HG02610 (cell line): ENCODE results near the gene MAPRE2.
A peak's percentile ranks its signal among the peaks of the same experiment; 100 is the strongest.

Experiments used
- ATAC-seq: cut with Tn5 transposase; IDR thresholded peaks from one replicate; pipeline ENCODE4 v1.9.1; 2021; ENCODE audit warnings: mild to moderate bottlenecking, moderate library complexity; ENCODE audit not compliant: unreplicated experiment

The MAPRE2 gene

DNA sequence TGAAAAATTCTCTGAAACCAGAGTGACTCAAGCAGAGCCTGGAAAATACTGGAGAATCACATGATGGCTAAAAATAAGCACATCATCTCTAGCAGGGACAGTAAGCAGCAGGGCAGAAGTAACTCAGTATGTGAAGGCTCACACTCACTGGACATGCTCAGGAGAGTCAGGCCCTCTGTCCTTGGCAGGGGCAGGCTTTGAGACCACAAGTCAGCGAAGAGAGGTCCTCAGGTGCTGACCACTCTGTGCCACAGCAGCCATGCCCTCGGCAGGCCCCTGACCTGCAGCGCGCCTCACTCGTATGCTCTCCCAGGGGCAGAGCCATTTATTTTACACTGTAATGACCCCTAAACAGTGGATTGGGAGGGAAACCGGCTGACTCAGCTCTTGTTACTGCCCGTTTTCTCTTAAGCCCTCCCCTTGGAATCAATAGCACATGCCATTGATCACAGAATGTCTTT, 76.8 kb downstream of the MAPRE2 start:
- no peak for ATAC-seq

DNA sequence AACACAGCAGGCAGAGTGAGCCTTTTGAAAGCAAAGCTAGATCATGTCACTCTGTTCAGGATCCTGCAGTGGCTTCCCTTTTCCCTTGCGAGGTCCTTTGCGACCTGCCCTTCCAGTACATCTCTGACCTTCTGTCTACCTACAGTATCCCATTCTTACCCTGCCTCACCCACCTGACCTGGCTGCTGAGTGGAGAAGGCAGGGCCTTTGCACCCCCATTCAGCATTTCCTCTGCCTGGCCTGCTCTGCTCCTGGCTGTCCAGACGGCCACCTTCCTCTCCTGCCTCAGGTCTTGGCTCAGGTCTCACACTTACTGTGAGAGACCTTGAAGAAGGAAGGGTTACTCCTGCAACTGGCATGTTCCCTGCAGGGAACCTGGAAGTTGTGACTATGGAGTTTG, 77.4 kb downstream of the MAPRE2 start:
- ATAC-seq = no peak

DNA sequence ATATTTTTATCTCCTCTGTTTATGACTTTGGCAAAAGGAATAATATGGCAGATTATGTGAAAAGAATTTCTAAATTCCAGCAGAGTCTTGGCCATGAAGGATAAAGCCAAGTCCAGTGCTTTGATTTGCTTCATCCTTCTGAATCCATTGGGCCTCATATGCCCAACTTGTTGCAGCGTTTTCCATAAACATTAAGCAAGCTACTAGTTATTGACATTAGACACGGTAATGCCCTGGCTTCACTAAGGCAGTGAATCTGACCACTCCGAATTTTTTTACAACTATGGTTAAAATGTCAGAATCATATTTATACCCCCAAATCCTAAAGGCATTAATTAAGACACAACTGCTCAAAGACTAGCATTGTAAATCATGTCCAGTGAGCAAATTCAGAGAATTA, 79.8 kb downstream of the MAPRE2 start:
- no peak for ATAC-seq

DNA sequence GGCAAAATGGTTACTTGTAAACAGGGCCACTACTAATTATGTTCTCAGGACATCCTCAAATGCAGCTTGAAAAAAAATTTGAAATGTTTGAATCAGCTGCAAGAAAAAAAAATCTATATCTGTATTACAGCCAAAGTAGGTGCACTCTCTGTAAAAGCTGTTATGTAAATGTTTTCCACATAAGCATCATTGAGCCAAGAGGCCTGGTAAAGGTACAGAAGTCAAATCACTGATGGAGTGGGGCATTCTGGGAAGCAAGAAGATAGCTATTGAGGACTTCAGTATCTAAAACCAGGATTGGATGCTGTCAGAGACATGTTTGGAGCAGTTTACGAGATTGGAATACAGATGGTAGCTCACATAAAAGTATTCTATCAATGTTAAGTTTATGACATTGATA, 80.3 kb downstream of the MAPRE2 start:
- no peak for ATAC-seq

DNA sequence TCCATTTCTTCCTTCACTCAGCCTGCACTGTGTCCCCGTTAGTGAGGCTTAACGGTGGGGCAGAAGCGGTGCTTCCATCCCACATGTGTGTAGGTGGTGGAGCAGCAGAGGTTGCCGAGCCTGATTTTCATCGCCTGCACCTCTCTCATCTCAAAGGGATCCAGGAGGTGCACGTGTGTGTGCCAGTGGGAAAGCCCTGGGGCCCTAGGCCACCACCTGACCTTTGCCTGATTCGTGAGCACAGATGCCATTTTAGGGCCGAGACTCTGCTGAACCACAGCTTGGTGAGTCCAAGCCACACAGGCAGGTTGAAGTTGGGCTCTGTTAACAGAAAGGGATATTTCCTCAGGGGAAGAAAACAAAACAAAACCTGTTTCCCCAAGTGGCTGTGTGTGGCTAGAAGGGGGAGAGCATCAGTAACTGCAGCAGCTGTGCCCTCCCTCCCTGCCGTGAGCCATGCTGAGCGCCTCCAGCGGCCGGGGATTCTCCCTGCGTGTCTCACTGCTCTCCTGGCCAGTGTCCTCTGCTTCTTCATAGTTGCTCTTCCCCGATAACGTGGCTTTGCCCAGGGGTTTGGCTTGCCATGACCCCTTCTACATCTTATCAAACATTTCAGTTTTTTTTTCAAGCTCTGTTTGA, 81.5 kb downstream of the MAPRE2 start:
- ATAC-seq = peak; percentile 92

DNA sequence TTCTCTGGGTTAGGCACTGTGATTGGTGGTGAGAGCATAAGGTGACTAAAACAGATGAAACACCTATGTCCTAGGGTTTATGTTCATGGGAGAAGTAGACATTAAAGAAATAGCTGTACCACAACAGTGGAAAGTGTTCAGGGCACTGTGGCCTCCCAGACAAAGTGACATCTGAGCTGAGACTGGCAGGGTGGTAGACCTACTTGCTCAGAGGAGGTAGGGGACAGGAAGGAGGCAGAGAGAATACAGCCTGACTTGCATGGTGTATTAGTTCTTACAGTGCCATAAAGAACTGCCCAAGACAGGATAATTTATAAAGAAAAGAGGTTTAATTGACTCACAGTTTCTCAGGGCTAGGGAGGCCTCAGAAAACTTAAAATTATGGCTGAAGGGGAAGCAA, 82.6 kb downstream of the MAPRE2 start:
- no peak for ATAC-seq

DNA sequence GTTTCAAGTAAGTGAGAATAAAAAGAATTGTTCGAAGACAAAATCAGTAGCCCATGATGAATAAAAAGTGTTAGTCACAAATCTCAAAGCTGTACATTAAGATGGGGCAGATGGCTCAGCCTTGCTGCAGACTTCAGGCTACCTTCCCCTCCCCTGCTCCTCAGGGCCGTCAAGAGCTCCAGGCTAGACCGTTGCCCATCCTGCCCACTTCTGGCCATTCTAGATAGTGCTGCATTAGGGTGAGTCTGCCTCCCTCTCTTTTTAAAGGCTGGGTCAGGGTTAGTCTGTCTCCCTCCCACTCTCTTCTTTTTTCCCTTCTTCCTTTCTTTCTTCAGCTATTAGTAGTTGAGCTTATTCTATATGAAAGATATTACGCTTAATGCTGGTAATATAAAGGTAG, 86.0 kb downstream of the MAPRE2 start:
- no peak for ATAC-seq

- no peak for ATAC-seq
Observed at GRCh38 chr18:35128675-35129074, 87.5 kb downstream of the MAPRE2 start.

- no peak for ATAC-seq
Observed at GRCh38 chr18:35130236-35130635, 89.0 kb downstream of the MAPRE2 start.

- no peak for ATAC-seq
Observed at GRCh38 chr18:35131387-35132020, 90.3 kb downstream of the MAPRE2 start.

DNA sequence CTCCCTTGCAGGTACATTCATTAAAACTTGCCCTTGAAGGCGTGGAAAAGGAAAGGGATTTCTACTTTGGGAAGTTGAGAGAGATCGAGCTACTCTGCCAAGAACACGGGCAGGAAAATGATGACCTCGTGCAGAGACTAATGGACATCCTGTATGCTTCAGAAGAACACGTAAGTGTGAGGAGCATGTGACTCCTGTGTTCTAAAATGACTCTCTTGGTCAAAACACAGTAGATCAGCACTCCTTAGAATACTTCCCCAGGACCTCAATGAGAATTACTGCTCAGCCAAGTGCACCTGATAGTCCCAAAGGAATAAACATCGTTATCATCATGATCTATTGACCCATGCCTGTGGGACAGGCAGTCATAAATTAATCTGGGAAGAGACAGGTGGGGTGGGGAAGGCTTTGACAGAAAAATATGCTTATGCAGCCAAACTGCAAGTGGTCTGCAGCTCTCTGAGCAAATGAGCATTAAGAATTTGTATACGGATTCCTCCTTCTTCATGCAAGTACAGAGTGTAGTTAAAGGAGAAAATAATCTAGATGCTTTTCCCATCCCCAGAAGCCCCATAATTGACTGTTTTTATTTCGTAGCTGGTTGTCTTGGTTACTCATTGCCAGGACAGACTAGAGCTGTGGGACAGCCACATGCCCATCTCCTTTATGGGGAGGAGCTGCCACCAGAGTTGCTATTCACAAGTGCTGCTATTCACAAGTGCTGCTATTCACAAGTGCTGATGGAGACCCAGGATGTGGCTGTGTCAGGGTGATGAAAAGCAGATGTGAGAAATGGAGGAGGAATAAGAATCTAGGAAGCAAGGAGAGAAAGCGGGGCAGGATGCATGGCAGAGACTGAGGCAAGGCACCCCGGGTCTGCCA, 91.0 kb downstream of the MAPRE2 start:
- no peak for ATAC-seq

- ATAC-seq = no peak
Observed at GRCh38 chr18:35134190-35134730, 93.0 kb downstream of the MAPRE2 start.

DNA sequence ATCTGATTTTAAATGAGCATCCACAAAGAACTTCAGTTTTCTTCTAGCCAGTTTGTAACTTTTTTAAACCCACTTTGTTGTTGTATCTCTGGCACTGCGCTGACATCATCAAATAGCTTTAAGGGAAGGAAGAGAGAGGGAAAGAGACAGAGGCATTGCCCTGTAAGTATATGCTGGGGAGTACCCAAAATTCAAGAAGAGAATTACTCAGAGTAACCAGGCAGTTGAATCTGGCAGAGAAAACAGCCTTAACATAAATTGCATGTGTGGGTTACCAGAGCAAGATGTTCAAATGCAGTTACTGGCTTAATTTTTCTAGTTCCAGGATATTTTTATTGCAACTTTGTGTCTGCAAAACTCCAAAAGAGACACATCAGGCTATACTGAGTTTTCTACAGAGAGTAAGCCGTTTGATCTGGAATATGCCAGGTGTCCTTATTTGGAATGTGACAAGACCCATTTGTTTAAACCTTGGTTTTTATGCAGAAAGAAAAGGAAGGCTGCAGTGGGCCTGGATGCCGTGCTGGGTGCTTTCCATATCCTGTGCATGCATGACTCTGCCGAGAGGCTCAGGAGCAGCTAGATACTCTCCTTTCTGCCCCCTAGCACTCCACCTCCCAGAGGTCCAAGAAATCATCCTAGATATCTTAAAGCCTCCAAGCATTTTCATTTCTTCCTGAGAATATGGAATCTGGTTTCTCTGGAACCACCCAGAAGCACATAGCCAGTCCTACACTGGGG, 93.7 kb downstream of the MAPRE2 start:
- no peak for ATAC-seq

DNA sequence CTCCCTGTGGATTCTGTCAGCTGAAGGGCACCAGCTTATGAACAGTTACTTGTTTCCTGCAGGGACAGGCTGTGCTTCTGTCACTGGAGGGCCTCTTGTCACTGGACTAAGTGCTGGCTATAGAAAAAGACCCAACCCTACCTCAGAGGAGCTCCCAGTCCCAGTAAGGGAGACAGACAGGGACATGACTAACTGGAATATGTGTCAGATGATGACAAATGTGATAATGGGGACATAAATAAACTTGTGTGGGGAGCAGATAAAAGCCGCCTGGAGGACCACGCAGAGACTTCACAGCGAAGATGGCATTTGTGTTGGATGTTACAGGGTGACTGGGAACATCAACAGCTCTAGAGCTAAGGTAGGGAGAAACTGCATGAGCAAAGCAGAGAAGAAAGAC, 95.0 kb downstream of the MAPRE2 start:
- no peak for ATAC-seq

DNA sequence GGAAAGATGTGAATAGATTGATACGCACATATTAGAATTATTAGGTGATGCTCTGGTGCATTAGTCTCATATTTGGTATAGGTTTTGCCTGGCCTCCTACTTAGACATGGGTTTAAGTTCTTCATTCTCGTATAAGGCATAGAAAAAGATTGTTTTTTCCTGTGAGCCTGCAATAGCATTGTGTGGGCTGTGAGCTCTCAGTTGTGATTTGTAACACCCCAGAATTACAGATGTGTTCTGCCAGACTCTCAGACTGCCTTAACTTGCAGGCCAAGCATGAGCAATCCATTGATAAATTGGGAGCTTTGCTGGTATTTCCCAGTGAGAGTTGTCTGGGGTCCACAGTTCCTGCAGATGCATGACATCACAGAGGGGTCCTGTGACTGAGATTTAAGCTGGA, 95.7 kb downstream of the MAPRE2 start:
- no peak for ATAC-seq

DNA sequence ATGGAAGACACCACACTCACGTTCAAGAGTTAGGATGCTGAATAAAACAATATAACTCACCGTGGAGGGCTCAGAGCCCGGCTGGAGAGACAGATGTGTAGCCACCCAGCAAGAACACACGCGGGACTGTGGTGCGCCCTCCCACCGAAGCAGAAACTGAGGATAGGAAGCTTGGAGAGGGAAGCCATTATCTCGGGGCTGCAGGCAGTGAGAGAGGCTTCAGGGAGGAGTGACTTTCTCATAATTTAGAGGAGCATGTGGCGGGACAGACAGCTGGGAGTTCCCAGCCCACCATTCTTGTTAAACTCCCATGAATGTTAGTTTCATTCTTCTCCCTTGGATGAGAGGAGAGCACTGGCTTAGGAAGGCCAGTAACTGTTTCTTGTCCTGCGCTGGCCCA, 96.4 kb downstream of the MAPRE2 start:
- ATAC-seq = no peak

- ATAC-seq = no peak
Observed at GRCh38 chr18:35138773-35139172, 97.6 kb downstream of the MAPRE2 start.

DNA sequence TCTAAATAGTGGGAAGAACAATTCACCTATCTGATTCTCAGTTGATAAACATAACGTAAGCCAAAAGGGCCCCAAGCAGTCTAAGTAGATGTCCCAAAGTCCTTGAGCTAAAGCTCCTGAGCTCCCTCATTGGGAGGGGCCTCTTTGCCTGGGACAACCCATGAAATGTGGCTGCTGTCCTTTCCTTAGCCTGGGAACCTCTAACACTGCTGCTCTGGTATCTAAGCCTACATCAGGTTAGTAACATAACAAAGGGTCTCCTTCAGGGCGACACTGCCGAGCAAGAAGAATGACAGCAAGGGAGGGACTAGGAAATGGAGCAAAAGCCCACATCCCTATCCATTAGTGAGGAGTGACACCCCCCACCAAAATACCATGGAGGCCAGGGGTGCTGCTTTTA, 98.3 kb downstream of the MAPRE2 start:
- no peak for ATAC-seq

- no peak for ATAC-seq
Observed at GRCh38 chr18:35141077-35141476, 99.9 kb downstream of the MAPRE2 start.

GRCh38 chr18:35141567-35142274, 100.5 kb downstream of the MAPRE2 start:
- ATAC-seq = no peak
